Measurements from ENCODE around the gene LMO7. TPM values are rescaled to one million over a fixed set of nuclear protein-coding genes. Genes with fewer than 3 reads are reported as not detected.

The LMO7 gene
- total RNA-seq, 1 donor from 2014 or later, result 132 TPM

GRCh38 chr13:75843991-75844390 is 207.9 kb downstream of the LMO7 start:
- no peak for DNase-seq

DNA sequence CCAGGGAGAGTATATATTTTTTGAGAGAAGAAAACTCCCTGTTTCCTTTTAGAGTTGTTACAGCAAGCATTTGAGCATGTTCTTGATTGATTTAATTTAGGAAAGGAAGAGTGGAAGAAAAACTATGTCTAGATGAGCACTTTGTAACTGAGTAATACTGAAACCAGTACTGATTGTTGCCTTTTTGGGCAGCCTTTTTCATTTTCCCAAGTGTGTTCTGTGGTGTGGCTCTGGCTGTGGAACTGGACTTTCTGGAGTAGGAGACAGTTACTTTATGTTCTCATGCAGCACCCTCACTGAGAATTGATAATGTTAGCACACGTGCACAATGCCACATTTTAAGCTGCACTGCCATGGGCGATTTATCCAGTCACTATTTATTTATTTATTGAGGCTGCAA is 211.5 kb downstream of the LMO7 start:
- no peak for DNase-seq

GRCh38 chr13:75850916-75851315 is 214.8 kb downstream of the LMO7 start:
- no peak for DNase-seq

DNA sequence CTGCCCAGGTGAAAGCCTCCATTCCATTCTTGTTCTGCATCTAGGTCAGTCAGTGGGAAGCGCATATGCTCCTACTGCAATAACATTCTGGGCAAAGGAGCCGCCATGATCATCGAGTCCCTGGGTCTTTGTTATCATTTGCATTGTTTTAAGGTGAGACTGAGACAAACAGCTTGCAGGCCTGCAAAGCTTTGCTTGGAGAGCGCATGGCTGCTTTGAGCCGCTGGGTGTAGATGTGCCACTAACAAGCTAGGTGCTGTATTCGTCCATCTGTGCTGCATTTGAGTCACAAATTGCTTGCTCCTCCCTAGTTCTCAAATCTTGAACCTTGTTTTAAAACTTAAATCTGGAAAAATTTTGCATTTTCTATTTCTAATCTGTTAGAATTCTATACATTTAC is 219.1 kb downstream of the LMO7 start:
- DNase-seq, result peak; percentile 8

- no peak for DNase-seq
Measured at GRCh38 chr13:75855847-75856246, 219.7 kb downstream of the LMO7 start.

DNA sequence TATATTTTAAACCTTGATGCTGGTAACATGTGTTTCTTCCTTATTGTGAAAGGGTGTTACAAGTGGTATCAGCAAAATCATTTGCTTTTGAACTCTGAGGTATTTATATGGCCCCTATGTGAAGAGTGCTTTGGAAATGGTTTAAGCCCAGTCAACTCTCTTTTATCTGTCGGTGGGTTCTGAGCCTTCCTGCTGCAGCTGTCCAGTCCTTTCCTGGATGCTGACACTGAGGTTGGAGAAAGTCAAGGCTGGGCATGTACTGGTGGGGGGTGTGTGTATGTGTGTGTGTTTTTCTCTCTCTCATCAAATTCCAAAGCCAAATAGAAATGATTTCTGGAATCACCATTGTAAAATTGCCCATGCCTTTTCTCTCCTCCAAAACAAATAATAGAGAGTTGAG is 221.2 kb downstream of the LMO7 start:
- no peak for DNase-seq

DNA sequence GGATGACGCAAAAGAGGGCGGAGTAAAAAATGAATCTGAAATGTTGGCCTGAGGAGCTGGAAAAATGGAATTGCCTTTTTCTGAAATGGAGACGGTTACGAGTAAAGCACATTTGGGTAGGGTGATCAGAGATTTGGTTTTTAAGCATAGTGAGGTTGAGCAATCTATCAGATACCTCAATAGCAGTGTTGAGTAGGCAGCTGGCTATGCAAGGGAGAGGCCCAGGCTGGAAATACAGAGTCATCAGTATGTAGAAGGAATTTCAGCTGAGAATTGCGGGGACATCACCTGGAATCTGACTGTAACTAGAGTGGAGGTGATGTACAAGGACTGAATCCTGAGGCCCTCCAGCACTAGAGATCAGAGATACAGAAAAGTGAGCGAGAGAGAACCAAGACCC is 224.8 kb downstream of the LMO7 start:
- no peak for DNase-seq

DNA sequence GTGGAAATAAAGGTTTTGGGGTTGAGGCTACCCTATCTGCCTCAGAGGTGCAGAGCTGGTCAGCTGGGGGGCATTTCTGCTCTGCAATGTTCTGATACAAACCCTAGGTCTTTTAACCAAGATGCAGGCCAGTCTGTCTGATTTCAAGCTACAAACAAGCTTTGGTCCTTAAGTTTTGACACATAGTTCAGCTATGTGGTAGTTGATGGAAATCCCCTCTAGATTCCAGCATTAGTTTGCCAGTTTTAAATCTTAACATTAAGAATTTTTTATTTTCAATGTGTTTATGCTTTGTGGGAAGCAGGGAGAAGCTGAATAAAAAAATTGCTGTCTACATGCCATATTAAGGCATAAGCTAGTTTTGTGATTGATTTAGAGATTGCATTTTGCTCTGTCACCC is 225.7 kb downstream of the LMO7 start:
- DNase-seq, result no peak

DNA sequence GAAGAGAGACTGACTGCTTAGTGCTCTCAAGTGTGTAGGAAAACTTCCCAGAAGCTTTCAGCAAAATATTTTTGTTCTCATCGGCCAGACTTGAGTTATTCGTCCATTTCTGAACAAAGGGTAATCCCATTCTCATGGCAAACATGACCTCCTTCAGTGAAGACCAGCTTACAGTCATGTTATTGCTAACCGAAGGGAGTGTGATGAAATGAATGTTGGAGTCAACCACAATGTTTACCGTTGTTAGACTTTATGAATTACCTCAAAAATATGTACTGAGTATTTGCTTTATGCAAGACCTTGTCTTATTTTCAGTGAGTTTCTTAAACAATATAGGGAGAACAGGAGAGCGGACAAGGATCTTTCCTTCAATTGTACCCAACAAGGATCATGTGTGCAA is 228.6 kb downstream of the LMO7 start:
- no peak for DNase-seq

GRCh38 chr13:75867379-75868117 is 231.4 kb downstream of the LMO7 start:
- no peak for DNase-seq

DNA sequence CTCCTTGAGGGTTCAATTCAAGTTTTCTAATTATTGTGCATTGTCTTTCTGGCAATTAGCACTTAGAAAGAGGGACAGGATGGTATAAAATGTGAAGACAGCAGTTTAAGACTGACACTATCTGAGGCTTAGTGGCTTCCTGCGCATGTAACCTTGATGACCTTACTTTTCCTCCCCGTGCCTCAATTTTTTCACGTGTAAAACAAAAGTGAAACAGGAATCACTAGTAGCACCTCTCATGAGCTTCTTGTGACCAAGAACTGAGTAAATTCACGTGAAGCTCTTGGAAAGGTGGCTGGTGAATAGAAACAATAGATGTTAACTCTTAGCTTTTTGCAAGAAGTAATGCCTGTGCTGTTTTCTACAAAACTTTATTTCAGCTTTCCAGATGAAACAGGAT is 233.9 kb downstream of the LMO7 start:
- DNase-seq, result no peak

DNA sequence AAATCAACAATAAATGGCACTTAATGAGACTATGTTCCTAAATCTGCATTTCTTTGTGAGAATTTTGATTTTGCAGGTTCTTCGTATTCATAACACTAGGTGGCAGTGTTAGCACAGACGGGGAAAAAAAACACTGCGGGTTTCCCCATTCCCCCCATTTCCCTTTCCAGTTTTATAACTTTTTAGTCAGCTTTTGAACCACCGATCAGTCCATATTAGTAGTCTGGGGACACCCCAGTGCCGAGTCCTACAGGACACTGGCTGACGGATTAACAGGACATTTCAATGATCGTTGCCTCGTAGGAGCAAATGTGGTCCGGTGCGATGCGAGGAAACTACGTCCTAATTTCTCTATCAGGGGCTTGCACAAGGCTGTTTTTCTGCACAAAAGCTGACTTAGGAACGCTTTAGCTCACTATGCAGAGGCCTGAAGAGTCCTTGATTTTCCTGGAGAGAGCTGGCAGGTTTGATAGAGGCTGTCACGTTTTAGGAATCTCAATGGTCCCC is 234.3 kb downstream of the LMO7 start:
- no peak for DNase-seq

- no peak for DNase-seq
Measured at GRCh38 chr13:75871059-75871458, 234.9 kb downstream of the LMO7 start.

GRCh38 chr13:75872980-75873379 is 236.8 kb downstream of the LMO7 start:
- no peak for DNase-seq

DNA sequence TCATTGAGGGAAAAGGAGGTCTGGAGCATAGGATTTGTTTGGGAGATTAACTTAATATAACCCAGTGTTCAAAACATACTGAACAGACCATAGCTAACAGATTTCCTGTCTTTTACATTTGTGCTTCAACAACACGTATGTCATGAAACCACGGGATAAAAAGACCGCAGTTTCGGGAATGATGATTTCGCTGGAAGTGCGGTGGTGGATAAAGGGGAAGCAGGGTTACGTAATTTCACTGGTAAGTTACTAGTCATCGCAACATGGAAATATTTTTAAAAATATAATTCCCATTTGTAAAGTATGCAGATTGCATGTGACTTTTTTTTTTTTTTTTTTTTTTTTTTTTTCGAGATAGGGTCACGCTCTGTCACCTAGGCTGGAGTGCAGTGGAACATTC is 237.4 kb downstream of the LMO7 start:
- no peak for DNase-seq

DNA sequence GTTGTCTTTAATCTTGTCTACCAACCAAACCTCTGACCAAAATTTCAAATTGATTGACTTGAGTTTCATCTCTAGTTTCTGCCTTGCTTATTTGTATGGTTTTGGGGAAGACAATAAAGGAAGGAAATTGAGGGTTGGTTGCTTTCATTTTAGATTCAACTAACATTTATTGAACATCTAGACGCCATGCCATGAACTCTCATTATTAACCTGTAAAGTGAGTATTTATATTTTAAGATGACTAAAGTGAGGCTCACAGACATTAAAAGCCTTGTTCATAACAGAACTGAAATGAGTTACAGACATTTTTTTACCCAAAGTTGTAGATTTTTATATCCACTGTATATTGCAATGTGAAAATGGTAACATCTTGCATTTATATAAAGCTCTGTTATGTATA is 239.3 kb downstream of the LMO7 start:
- no peak for DNase-seq

DNA sequence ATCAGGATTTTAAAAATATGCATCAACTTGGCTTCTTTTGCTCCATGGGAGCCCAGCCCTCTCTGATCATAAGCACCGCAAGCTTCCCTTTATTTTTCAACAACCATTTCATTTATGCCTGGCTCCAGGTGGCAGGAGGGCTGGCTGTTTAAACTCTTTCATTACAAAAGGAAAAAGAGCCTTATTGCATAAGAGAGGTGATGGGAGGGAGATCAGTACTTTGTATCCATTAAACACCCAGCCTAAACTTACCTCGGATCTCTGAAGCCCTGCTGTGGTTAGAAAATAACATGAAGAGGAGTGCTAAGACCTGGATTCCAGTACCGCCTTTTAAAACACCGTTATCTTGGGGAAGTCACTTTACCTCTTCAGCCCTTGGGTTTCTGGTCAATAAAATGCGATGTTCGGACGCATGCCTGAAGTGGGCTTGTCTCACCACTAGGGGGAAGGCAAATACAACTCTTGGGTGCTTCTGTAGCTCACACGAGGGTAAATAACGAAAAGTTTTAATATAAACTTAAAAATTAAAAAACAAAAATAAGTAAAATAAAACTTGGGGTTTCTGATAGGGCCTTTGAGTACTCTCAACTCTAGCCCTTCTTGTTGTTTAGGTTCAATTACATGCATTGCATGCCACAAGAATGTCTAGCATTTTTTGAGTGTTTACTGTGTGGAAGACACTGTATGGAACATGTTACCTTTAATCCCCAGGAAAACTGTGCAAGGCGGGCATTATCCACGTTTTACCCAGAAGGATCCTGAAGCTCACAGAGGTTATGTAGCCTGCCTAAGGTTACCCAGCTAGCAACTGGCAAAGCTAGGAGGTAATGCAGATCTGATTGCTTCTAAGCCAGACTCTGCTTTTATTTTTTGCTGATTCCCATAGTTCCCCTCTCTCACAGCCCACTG is 240.3 kb downstream of the LMO7 start:
- peak; percentile 19 for DNase-seq

- DNase-seq, result no peak
Measured at GRCh38 chr13:75877071-75877470, 240.9 kb downstream of the LMO7 start.

DNA sequence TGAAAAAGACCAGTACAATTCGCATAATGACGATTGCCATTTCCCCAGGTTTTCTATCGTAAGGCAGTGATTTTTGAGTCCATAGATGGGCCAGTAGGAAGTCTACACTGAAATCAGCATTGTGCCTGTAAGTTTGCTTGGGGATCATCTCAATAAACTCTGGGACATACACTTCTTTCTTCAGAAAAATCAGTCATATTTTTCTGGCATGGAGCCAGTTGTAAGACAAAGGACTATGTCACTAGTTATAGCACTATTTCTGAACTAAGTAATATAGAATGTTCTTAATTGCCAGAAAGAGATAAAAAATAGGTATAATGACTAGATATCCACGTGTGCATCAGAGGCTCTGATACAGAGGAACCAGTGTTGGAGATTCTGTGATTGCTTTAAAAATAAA is 243.5 kb downstream of the LMO7 start:
- DNase-seq, result no peak

DNA sequence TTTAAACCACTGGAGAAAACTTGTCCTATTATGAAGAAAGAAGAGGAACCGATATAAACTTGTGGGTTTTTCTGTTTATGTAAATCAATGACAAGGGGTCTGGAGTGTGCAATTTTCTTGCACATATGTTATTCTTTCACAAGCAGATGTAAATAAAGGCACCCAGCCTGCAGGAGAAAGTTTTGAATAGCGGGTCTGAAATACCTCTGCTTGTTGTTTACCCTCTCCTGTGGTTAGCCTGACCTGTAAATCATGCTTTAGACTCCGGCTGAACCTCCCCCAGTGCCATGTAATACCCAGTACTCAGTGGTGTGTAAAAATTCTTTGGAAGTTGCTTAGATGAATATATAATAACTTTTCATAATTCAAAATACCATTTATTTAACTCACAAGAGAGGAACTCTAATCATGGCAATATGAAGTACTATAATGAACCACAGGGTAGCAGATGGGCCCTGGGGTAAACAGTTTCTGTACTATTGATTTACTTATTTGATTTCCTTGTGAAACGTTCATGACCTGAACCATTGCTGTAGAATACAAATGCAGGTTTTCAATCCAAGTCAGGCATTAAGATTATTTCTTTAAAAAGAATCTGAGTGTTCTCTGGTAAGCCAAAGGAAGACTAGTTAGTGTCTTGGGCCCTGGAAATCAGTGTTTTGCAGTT is 245.1 kb downstream of the LMO7 start:
- no peak for DNase-seq

DNA sequence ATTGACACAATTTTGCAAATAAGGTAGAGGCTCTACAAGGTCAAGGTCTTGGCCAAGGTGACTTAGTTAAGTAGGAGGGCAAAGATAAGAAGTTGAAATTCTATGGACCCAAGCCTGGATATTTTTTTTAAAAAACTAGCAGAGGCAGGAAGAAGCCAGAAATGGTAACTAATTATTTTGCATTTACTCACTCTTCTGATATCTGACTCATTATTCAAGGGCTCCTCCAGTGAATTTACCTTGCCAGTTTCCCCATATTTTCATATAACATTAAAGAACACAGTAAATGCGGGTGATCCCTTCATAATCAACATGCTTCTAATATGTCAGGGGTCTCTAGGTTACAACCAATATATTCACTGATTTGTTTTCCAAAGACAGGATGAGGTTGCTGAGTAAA is 246.1 kb downstream of the LMO7 start:
- DNase-seq, result no peak

DNA sequence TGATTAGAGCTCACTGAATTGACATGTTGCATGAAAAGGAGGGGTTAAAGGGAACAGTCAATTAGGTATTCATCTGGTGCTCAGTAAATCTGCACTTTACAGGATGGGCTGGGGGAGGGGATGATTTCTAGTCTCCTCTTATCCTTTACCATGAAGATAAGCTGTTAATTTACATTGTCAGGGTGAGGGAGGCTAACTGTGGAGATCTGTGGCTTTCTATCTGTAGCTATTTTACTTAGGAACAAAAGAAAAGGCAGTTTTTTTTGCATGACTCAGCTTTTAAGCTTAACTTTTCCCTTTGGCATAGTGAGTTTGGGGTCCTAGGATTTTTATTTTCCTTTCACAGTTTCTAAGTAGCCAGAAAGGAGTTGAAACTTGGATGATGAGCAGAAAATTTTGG is 253.3 kb downstream of the LMO7 start:
- no peak for DNase-seq

GRCh38 chr13:75895168-75895567 is 259.0 kb downstream of the LMO7 start:
- no peak for DNase-seq
